GM03348 (cell line): Measurements from ENCODE around the gene TUBA3D.
"Not testable (repeated sequence)": the region's sequence is repeated elsewhere in the genome, so short reads cannot be mapped to it uniquely, and the experiment has no call there.

Source experiments
- DNase-seq: peaks from one replicate; pipeline ENCODE4 v3.0.0; 2012; ENCODE audit warnings: low spot score

The TUBA3D gene

GRCh38 chr2:131483981-131484820 is 8.3 kb downstream of the TUBA3D start:
- DNase-seq: not testable (repeated sequence)

GRCh38 chr2:131484906-131485460 is 9.1 kb downstream of the TUBA3D start:
- not testable (repeated sequence) for DNase-seq

- not testable (repeated sequence) for DNase-seq
These were observed 10.4 kb downstream of the TUBA3D start for GRCh38 chr2:131486201-131486902.

- no peak for DNase-seq
These were observed 12.6 kb downstream of the TUBA3D start for GRCh38 chr2:131488306-131489205.

- DNase-seq: peak; percentile 19
These were observed 14.9 kb downstream of the TUBA3D start for GRCh38 chr2:131490616-131491468.

GRCh38 chr2:131491469-131491836 is 15.5 kb downstream of the TUBA3D start:
- DNase-seq: not testable (repeated sequence)

GRCh38 chr2:131492015-131492417 is 16.1 kb downstream of the TUBA3D start, which contains the start of gene MZT2A:
MZT2A (minus strand) TSS chr2:131492397; CDS start chr2:131492376, 21 bp downstream.
- peak; percentile 49 for DNase-seq

GRCh38 chr2:131492418-131493198 is 16.7 kb downstream of the TUBA3D start:
- peak; percentile 100 for DNase-seq

- no peak for DNase-seq
These were observed 17.5 kb downstream of the TUBA3D start for GRCh38 chr2:131493199-131493968.

- DNase-seq: not testable (repeated sequence)
These were observed 19.6 kb downstream of the TUBA3D start for GRCh38 chr2:131495506-131495905.

- not testable (repeated sequence) for DNase-seq
These were observed 22.5 kb downstream of the TUBA3D start for GRCh38 chr2:131498321-131498973.

GRCh38 chr2:131503587-131503986 is 27.7 kb downstream of the TUBA3D start:
- not testable (repeated sequence) for DNase-seq

- DNase-seq: not testable (repeated sequence)
These were observed 28.3 kb downstream of the TUBA3D start for GRCh38 chr2:131504082-131504750.

GRCh38 chr2:131509615-131510014 is 33.7 kb downstream of the TUBA3D start:
- no peak for DNase-seq

- DNase-seq: not testable (repeated sequence)
These were observed 35.5 kb downstream of the TUBA3D start for GRCh38 chr2:131511291-131511968.

- DNase-seq: not testable (repeated sequence)
These were observed 36.3 kb downstream of the TUBA3D start for GRCh38 chr2:131511969-131512870.
